Activated B cell treated with CpG ODN at 0.5 μM for 24 hours (primary cell): ENCODE results near the gene PRAC1. TPM values are rescaled to one million over a fixed set of nuclear protein-coding genes. Genes with fewer than 3 reads are reported as not detected.
"Not testable (repeated sequence)": the region's sequence is repeated elsewhere in the genome, so short reads cannot be mapped to it uniquely, and the experiment has no call there.

ENCODE experiments used
- ATAC-seq: fragments of 200-7000 bp; cut with Tn5 transposase; one replicate; pipeline ENCODE4 v1.10.0; 2021; ENCODE audit warnings: low read depth, mild to moderate bottlenecking, moderate library complexity
- CTCF ChIA-PET: fragments of 350-600 bp; sonication (Branson Sonifier 250); formaldehyde crosslinking; loops from one replicate; lab custom pipeline; 2021; ENCODE audit warnings: antibody characterized with exemption; lab: Charles Lee
- POLR2A ChIA-PET: fragments of 350-600 bp; sonication (Branson Sonifier 250); formaldehyde crosslinking; loops from one replicate; lab custom pipeline; 2021; ENCODE audit warnings: antibody characterized with exemption; lab: Charles Lee
- DNase-seq: peaks from one replicate; pipeline ENCODE4 v3.0.0; 2022
- H3K27ac Mint-ChIP-seq: one replicate; pipeline ENCODE4 v1.8.0; 2020; ENCODE audit warnings: mixed read lengths
- H3K27me3 Mint-ChIP-seq: one replicate; pipeline ENCODE4 v1.8.0; 2021; ENCODE audit warnings: mixed read lengths
- H3K36me3 Mint-ChIP-seq: one replicate; pipeline ENCODE4 v1.8.0; 2021; ENCODE audit warnings: low read depth, mixed read lengths
- H3K4me1 Mint-ChIP-seq: one replicate; pipeline ENCODE4 v1.8.0; 2021; ENCODE audit warnings: mixed read lengths
- H3K4me3 Mint-ChIP-seq: one replicate; pipeline ENCODE4 v1.8.0; 2020; ENCODE audit warnings: mild to moderate bottlenecking, mixed read lengths
- H3K9me3 Mint-ChIP-seq: one replicate; pipeline ENCODE4 v1.8.0; 2020; ENCODE audit warnings: mixed read lengths
- intact Hi-C: fragments of 100-400 bp; cut with micrococcal nuclease; formaldehyde crosslinking; loops from one replicate; pipeline ENCODE4 v1.15.1; 2024
- total RNA-seq: library from RNA; stranded (reverse); gene quantifications from 2 replicates; pipeline ENCODE4 v1.2.3, GENCODE V29; 2022
- TF ChIP-seq, protein P1 (sequence below): fragments of 200-600 bp; IDR thresholded peaks from one replicate; pipeline ENCODE4 v1.8.0; 2022; ENCODE audit warnings: antibody characterized with exemption, mild to moderate bottlenecking

PRAC1 gene
- total RNA-seq, 1 donor from 2014 or later = not detected

GRCh38 chr17:48717367-48718226, 4.7 kb downstream of the PRAC1 start:
- H3K27me3 Mint-ChIP-seq = peaks cover 70% of the 10 kb centered on the region
- ATAC-seq (no peak), DNase-seq (no peak)
- no peak overlapping the region for H3K27ac Mint-ChIP-seq
- peaks cover 5% of the 10 kb centered on the region for H3K9me3 Mint-ChIP-seq
- ChIA-PET CTCF (interaction anchor here (1.1 kb wide), 1 partner anchor 382 kb away, joined by 3 read pairs; no protein-coding TSS in a partner anchor), POLR2A (interaction anchor here (0.6 kb wide), 1 partner anchor 140 kb away, joined by 10 read pairs; no protein-coding TSS in a partner anchor)
- intact Hi-C loops = loop anchor here (2.0 to 5.0 kb wide), 2 partner anchors 105 to 280 kb away; partner anchors contain the start of gene IGF2BP1
- H3K36me3 Mint-ChIP-seq = peaks cover 1% of the 10 kb centered on the region
- H3K4me1 Mint-ChIP-seq = peaks cover 13% of the 10 kb centered on the region
- H3K4me3 Mint-ChIP-seq = no peak overlapping the region
- TF ChIP-seq, protein P1, sequence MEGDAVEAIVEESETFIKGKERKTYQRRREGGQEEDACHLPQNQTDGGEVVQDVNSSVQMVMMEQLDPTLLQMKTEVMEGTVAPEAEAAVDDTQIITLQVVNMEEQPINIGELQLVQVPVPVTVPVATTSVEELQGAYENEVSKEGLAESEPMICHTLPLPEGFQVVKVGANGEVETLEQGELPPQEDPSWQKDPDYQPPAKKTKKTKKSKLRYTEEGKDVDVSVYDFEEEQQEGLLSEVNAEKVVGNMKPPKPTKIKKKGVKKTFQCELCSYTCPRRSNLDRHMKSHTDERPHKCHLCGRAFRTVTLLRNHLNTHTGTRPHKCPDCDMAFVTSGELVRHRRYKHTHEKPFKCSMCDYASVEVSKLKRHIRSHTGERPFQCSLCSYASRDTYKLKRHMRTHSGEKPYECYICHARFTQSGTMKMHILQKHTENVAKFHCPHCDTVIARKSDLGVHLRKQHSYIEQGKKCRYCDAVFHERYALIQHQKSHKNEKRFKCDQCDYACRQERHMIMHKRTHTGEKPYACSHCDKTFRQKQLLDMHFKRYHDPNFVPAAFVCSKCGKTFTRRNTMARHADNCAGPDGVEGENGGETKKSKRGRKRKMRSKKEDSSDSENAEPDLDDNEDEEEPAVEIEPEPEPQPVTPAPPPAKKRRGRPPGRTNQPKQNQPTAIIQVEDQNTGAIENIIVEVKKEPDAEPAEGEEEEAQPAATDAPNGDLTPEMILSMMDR = no peak

GRCh38 chr17:48716549-48716948, 5.8 kb downstream of the PRAC1 start:
- intact Hi-C loops = loop anchor here (5.0 kb wide), 1 partner anchor 281 kb away; the partner anchor contains the start of gene IGF2BP1
- H3K36me3 Mint-ChIP-seq, DNase-seq, POLR2A ChIA-PET, H3K4me3 Mint-ChIP-seq, ATAC-seq, H3K9me3 Mint-ChIP-seq, H3K27ac Mint-ChIP-seq: not testable (repeated sequence)
- H3K27me3 Mint-ChIP-seq = peaks cover 66% of the 10 kb centered on the region
- peaks cover 13% of the 10 kb centered on the region for H3K4me1 Mint-ChIP-seq
- CTCF ChIA-PET = interaction anchor here (1.1 kb wide), 1 partner anchor 381 kb away, joined by 3 read pairs; no protein-coding TSS in a partner anchor

DNA sequence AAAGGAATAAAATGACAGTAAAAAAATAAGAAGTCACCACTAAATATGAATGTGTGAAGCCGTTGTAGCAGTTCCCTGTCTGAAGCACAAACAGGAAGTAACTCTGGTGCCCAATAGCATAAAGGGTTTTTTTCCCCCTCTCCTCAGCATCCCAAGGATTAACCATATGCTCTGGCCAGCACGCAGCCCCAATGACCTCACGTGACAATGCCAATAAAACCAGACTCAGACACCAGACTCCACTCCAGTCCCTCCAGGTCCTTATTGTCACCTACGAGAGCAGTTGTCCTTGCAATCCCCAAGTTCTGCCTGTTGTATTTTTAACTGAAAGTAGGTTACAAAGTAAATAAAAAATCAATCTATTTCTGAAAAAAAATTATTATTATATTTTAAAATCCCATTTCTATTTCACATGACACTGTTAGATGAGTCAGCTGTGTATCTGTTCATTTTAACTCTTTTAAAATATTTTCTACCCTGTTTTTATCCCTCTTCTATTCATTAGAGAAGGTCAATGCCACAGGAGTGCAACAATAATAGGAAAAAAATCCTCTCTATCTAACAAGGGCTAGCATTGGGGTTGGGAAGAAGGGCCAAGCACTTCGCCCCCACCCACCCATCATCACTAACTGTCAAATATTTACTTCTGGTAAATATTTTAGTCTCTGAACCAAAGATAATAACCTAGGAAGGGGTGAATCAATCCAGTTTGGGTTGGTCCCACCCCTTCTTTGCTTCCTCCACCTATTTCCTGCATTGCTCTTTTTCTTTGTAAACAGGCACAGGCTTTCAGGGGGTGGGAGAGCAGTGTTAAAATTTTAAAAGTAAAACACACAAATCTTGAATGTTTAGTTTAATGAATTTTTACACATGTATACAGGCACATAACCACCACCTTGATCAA, 6.6 kb downstream of the PRAC1 start:
- intact Hi-C loops = loop anchor here (5.0 kb wide), 1 partner anchor 282 kb away; the partner anchor contains the start of gene IGF2BP1
- ChIA-PET POLR2A (no interaction called here), CTCF (no interaction called here)
- H3K27ac Mint-ChIP-seq = no peak overlapping the region
- H3K27me3 Mint-ChIP-seq = peaks cover 69% of the 10 kb centered on the region
- H3K4me3 Mint-ChIP-seq = no peak overlapping the region
- H3K36me3 Mint-ChIP-seq = peaks cover 1% of the 10 kb centered on the region
- no peak for ATAC-seq
- peaks cover 13% of the 10 kb centered on the region for H3K4me1 Mint-ChIP-seq
- DNase-seq = no peak
- H3K9me3 Mint-ChIP-seq = peaks cover 5% of the 10 kb centered on the region
- TF ChIP-seq, protein P1 = no peak

DNA sequence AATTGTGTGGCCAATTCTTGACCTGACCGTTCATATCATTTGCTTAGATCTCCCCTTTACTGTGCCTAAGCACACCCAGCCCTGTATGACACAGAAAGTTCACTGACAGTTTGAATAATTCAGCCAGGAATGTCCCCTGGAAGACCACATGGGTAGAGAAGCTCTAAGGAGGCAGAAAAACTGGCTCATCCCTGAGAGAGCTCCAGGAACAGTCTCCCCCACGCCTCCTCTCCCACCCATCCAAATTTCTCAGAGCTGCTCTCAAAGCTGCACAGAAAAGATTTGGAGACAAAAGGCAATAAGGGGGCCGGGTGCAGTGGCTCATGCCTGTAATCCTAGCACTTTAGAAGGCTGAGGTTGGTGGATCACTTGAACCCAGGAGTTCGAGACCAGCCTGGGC, 11.2 kb downstream of the PRAC1 start:
- Mint-ChIP-seq H3K27me3 (peaks cover 64% of the 10 kb centered on the region), H3K4me1 (no peaks in the 10 kb centered on the region), H3K36me3 (no peaks in the 10 kb centered on the region), H3K4me3 (no peak overlapping the region), H3K27ac (no peak overlapping the region), H3K9me3 (no peaks in the 10 kb centered on the region)
- intact Hi-C loops = no loop called here
- POLR2A ChIA-PET = no interaction called here
- no peak for ATAC-seq
- no peak for DNase-seq
- CTCF ChIA-PET = no interaction called here
- TF ChIP-seq, protein P1 = no peak

GRCh38 chr17:48704361-48705248, 17.7 kb downstream of the PRAC1 start:
- H3K27me3 Mint-ChIP-seq = peaks cover 50% of the 10 kb centered on the region
- no peaks in the 10 kb centered on the region for H3K9me3 Mint-ChIP-seq
- no peak overlapping the region for H3K27ac Mint-ChIP-seq
- POLR2A ChIA-PET = no interaction called here
- TF ChIP-seq, protein P1 = no peak
- no peak for ATAC-seq
- no peak for DNase-seq
- no peaks in the 10 kb centered on the region for H3K4me1 Mint-ChIP-seq
- intact Hi-C loops = no loop called here
- H3K36me3 Mint-ChIP-seq = no peaks in the 10 kb centered on the region
- CTCF ChIA-PET = interaction anchor here (1.0 to 1.5 kb wide), 3 partner anchors 26 to 33 kb away, joined by 3 to 11 read pairs (median 4); no protein-coding TSS in a partner anchor
- H3K4me3 Mint-ChIP-seq = no peak overlapping the region
